WTC11 (cell line): ENCODE results near the gene AKAIN1. TPM values are rescaled to one million over a fixed set of nuclear protein-coding genes. Genes with fewer than 3 reads are reported as not detected.
A peak's percentile ranks its signal among the peaks of the same experiment; 100 is the strongest.

Experiments used
- ATF1 ChIP-seq: sonication (generic); formaldehyde crosslinking; IDR thresholded peaks from 2 replicates; pipeline ENCODE4 v1.8.1; 2023; ENCODE audit warnings: mild to moderate bottlenecking, moderate library complexity, missing genetic modification reagents
- ATF2 ChIP-seq: sonication (generic); formaldehyde crosslinking; IDR thresholded peaks from 2 replicates; pipeline ENCODE4 v1.8.1; 2022; ENCODE audit warnings: low read depth, missing genetic modification reagents, borderline replicate concordance
- CDX4 ChIP-seq: fragments of 250-450 bp; sonication (Bioruptor Pico); IDR thresholded peaks from 2 replicates; pipeline ENCODE4 v1.9.0; 2021; ENCODE audit warnings: moderate library complexity, mild to moderate bottlenecking, inconsistent platforms, borderline replicate concordance
- EMX1 ChIP-seq: fragments of 250-450 bp; sonication (Bioruptor Pico); IDR thresholded peaks from 2 replicates; pipeline ENCODE4 v1.8.0; 2021; ENCODE audit warnings: mild to moderate bottlenecking
- ETV6 ChIP-seq: sonication (generic); formaldehyde crosslinking; IDR thresholded peaks from 2 replicates; pipeline ENCODE4 v1.8.1; 2022; ENCODE audit warnings: mild to moderate bottlenecking, missing genetic modification reagents
- FOXJ3 ChIP-seq: sonication (generic); formaldehyde crosslinking; IDR thresholded peaks from 2 replicates; pipeline ENCODE4 v1.9.0; 2021; ENCODE audit warnings: missing genetic modification reagents, mild to moderate bottlenecking, borderline replicate concordance
- FOXK1 ChIP-seq: sonication (generic); formaldehyde crosslinking; IDR thresholded peaks from 2 replicates; pipeline ENCODE4 v1.8.0; 2022; ENCODE audit warnings: mild to moderate bottlenecking, moderate library complexity, missing genetic modification reagents
- FOXP1 ChIP-seq: sonication (generic); formaldehyde crosslinking; IDR thresholded peaks from 2 replicates; pipeline ENCODE4 v1.8.0; 2022; ENCODE audit warnings: missing genetic modification reagents, mild to moderate bottlenecking, moderate library complexity, borderline replicate concordance
- HMGA2 ChIP-seq: fragments of 250-450 bp; sonication (Bioruptor Pico); IDR thresholded peaks from 2 replicates; pipeline ENCODE4 v1.4.0; 2021; ENCODE audit warnings: mild to moderate bottlenecking, moderate library complexity
- MAX ChIP-seq: sonication (generic); formaldehyde crosslinking; IDR thresholded peaks from 2 replicates; pipeline ENCODE4 v1.8.0; 2022; ENCODE audit warnings: mild to moderate bottlenecking, missing genetic modification reagents
- MXD4 ChIP-seq: fragments of 250-450 bp; sonication (Bioruptor Pico); IDR thresholded peaks from 2 replicates; pipeline ENCODE4 v1.8.0; 2021; ENCODE audit warnings: mild to moderate bottlenecking, moderate library complexity, borderline replicate concordance
- MYBL2 ChIP-seq: sonication (generic); formaldehyde crosslinking; IDR thresholded peaks from 2 replicates; pipeline ENCODE4 v1.8.1; 2023; ENCODE audit warnings: mild to moderate bottlenecking, moderate library complexity, missing genetic modification reagents
- NFYB ChIP-seq: sonication (generic); formaldehyde crosslinking; conservative IDR thresholded peaks from 2 replicates; pipeline ENCODE4 v1.8.0; 2022; ENCODE audit warnings: low read depth, missing genetic modification reagents
- NR1H2 ChIP-seq: sonication (generic); formaldehyde crosslinking; IDR thresholded peaks from 2 replicates; pipeline ENCODE4 v1.9.0; 2021; ENCODE audit warnings: mild to moderate bottlenecking, moderate library complexity, missing genetic modification reagents
- OVOL2 ChIP-seq: fragments of 250-450 bp; sonication (Bioruptor Pico); IDR thresholded peaks from 2 replicates; pipeline ENCODE4 v1.9.0; 2021; ENCODE audit warnings: mild to moderate bottlenecking, borderline replicate concordance
- PRDM15 ChIP-seq: sonication (generic); formaldehyde crosslinking; IDR thresholded peaks from 2 replicates; pipeline ENCODE4 v1.8.0; 2022; ENCODE audit warnings: missing genetic modification reagents
- RELA ChIP-seq: sonication (generic); formaldehyde crosslinking; IDR thresholded peaks from 2 replicates; pipeline ENCODE4 v1.8.1; 2022; ENCODE audit warnings: missing genetic modification reagents, mild to moderate bottlenecking, borderline replicate concordance
- SMAD3 ChIP-seq: sonication (generic); formaldehyde crosslinking; IDR thresholded peaks from 2 replicates; pipeline ENCODE4 v1.8.0; 2022; ENCODE audit warnings: missing genetic modification reagents, mild to moderate bottlenecking, borderline replicate concordance
- TP53 ChIP-seq: sonication (generic); formaldehyde crosslinking; IDR thresholded peaks from 2 replicates; pipeline ENCODE4 v1.8.1; 2023; ENCODE audit warnings: mild to moderate bottlenecking, missing genetic modification reagents
- ZMAT4 ChIP-seq: fragments of 250-450 bp; sonication (Bioruptor Pico); IDR thresholded peaks from 2 replicates; pipeline ENCODE4 v1.9.0; 2021; ENCODE audit warnings: mild to moderate bottlenecking
- ZNF121 ChIP-seq: sonication (generic); formaldehyde crosslinking; IDR thresholded peaks from 2 replicates; pipeline ENCODE4 v1.8.0; 2023; ENCODE audit warnings: missing genetic modification reagents
- ZNF219 ChIP-seq: sonication (generic); formaldehyde crosslinking; IDR thresholded peaks from 2 replicates; pipeline ENCODE4 v1.8.0; 2023; ENCODE audit warnings: missing genetic modification reagents, mild to moderate bottlenecking, borderline replicate concordance
- ZNF232 ChIP-seq: sonication (generic); formaldehyde crosslinking; IDR thresholded peaks from 2 replicates; pipeline ENCODE4 v1.8.0; 2022; ENCODE audit warnings: mild to moderate bottlenecking, missing genetic modification reagents
- ZNF317 ChIP-seq: sonication (generic); formaldehyde crosslinking; IDR thresholded peaks from 2 replicates; pipeline ENCODE4 v1.8.1; 2023; ENCODE audit warnings: low read depth, mild to moderate bottlenecking, moderate library complexity, missing genetic modification reagents, borderline replicate concordance
- ZNF425 ChIP-seq: fragments of 250-450 bp; sonication (Bioruptor Pico); conservative IDR thresholded peaks from 2 replicates; pipeline ENCODE4 v1.9.0; 2021; ENCODE audit warnings: mild to moderate bottlenecking
- ZNF532 ChIP-seq: fragments of 250-450 bp; sonication (Bioruptor Pico); IDR thresholded peaks from 2 replicates; pipeline ENCODE4 v1.9.0; 2021; ENCODE audit warnings: mild to moderate bottlenecking, borderline replicate concordance
- total RNA-seq: library from RNA; stranded (reverse); gene quantifications from 3 replicates; pipeline ENCODE4 v1.2.3, GENCODE V29; 2021

Gene AKAIN1
- total RNA-seq, 1 experiment from 2014 or later = not detected

GRCh38 chr18:5237723-5238370, 40.8 kb upstream of the AKAIN1 start (continued):
- TF ChIP-seq ZNF219 (CRISPR knock-in tag) = no peak
- 0 out of 2 replicates have a peak, but pooled peaks have one; percentile 21 for TF ChIP-seq ZNF232 (CRISPR knock-in tag)
- no peak for TF ChIP-seq ATF2 (CRISPR knock-in tag)
- peak; percentile 90 for TF ChIP-seq ETV6 (CRISPR knock-in tag)
- TF ChIP-seq EMX1 (CRISPR knock-in tag) = no peak
- no peak for TF ChIP-seq ZNF425 (CRISPR knock-in tag)
- TF ChIP-seq ZNF121 (CRISPR knock-in tag) = no peak
- TF ChIP-seq PRDM15 (CRISPR knock-in tag) = no peak
- TF ChIP-seq RELA (CRISPR knock-in tag) = peak; percentile 34; the same call in 1 of the 2 replicates
- no peak for TF ChIP-seq FOXJ3 (CRISPR knock-in tag)
- TF ChIP-seq NR1H2 (CRISPR knock-in tag) = no peak
- TF ChIP-seq ZNF532 (CRISPR knock-in tag) = no peak
- TF ChIP-seq OVOL2 = no peak
- 0 out of 2 replicates have a peak, but pooled peaks have one; percentile 9 for TF ChIP-seq TP53 (CRISPR knock-in tag)
- TF ChIP-seq SMAD3 (CRISPR knock-in tag) = no peak; the same call in 1 of the 2 replicates
- peak; percentile 42; the same call in 1 of the 2 replicates for TF ChIP-seq FOXP1
- no peak for TF ChIP-seq CDX4
- TF ChIP-seq NFYB (CRISPR knock-in tag) = no peak
- 0 out of 2 replicates have a peak, but pooled peaks have one; percentile 61 for TF ChIP-seq MYBL2
- no peak for TF ChIP-seq MXD4
- 0 out of 2 replicates have a peak, but pooled peaks have one; percentile 46 for TF ChIP-seq ATF1
- TF ChIP-seq HMGA2 = no peak
- no peak for TF ChIP-seq ZMAT4 (CRISPR knock-in tag)
- TF ChIP-seq ZNF317 (CRISPR knock-in tag) = 0 out of 2 replicates have a peak, but pooled peaks have one; percentile 4
- peak; percentile 86 for TF ChIP-seq FOXK1 (CRISPR knock-in tag)
- peak; percentile 71; the same call in 1 of the 2 replicates for TF ChIP-seq MAX (CRISPR knock-in tag)
